PFSK-1 (cell line): ENCODE results near the gene BIRC5.

Source experiments
- FOXP2 ChIP-seq: optimal IDR thresholded peaks from 2 replicates; pipeline ENCODE3; 2011; ENCODE audit warnings: borderline replicate concordance, control low read depth, inconsistent platforms; ENCODE audit not compliant: insufficient read depth; ENCODE audit errors: extremely low read length, extremely low read depth
- POLR2AphosphoS5 ChIP-seq: IDR thresholded peaks from 2 replicates; pipeline ENCODE4 v1.6.1; 2012; ENCODE audit warnings: low read depth, mild to moderate bottlenecking, control low read depth, low read length, moderate library complexity
- REST ChIP-seq, 2 experiments: IDR thresholded peaks; 2 replicates each; pipeline versions ENCODE4 v1.6.1 to v1.8.0; 2011 to 2012; ENCODE audit warnings: low read depth in 2 of 2, low read length in 2 of 2, control low read depth in 1 of 2, inconsistent platforms in 1 of 2, mild to moderate bottlenecking in 1 of 2, moderate library complexity in 1 of 2; ENCODE audit not compliant: insufficient read depth in 1 of 2
- SIN3A ChIP-seq: IDR thresholded peaks from 2 replicates; pipeline ENCODE4 v1.6.1; 2012; ENCODE audit warnings: mild to moderate bottlenecking, low read length, moderate library complexity, borderline replicate concordance; ENCODE audit not compliant: insufficient read depth
- TAF1 ChIP-seq: IDR thresholded peaks from 2 replicates; pipeline ENCODE4 v1.6.1; 2012; ENCODE audit warnings: low read length, control low read depth, borderline replicate concordance; ENCODE audit not compliant: insufficient read depth

The BIRC5 gene

GRCh38 chr17:78225088-78225865 is 11.2 kb downstream of the BIRC5 start:
- TF ChIP-seq POLR2AphosphoS5 (peak; percentile 45; the same call in 1 of the 2 replicates), SIN3A (no peak)

GRCh38 chr17:78226055-78226758 is 12.2 kb downstream of the BIRC5 start:
- TF ChIP-seq POLR2AphosphoS5 (no peak), TAF1 (no peak), SIN3A (no peak), REST (IDR thresholded peaks at IDR 0.05; ENCODE audit: insufficient read depth in 1 of 2, low read depth in 2 of 2, low read length in 2 of 2) (no peak), FOXP2 (no peak)

- TF ChIP-seq TAF1: no peak
- no peak for TF ChIP-seq POLR2AphosphoS5
- no peak for TF ChIP-seq SIN3A
- TF ChIP-seq FOXP2: no peak
Observed at GRCh38 chr17:78226759-78227454, 12.9 kb downstream of the BIRC5 start.

- TF ChIP-seq POLR2AphosphoS5 (no peak), TAF1 (no peak), FOXP2 (no peak), REST (IDR thresholded peaks at IDR 0.05; ENCODE audit: insufficient read depth in 1 of 2, low read depth in 2 of 2, low read length in 2 of 2) (no peak), SIN3A (no peak)
Observed at GRCh38 chr17:78227455-78227916, 13.4 kb downstream of the BIRC5 start.

- TF ChIP-seq SIN3A (no peak), FOXP2 (no peak), REST (IDR thresholded peaks at IDR 0.05; ENCODE audit: insufficient read depth in 1 of 2, low read depth in 2 of 2, low read length in 2 of 2) (no peak), POLR2AphosphoS5 (no peak), TAF1 (no peak)
Observed at GRCh38 chr17:78228176-78228575, 14.1 kb downstream of the BIRC5 start.
